Liver (tissue), 9 donors: ENCODE results near the gene PRDM12. TPM values are rescaled to one million over a fixed set of nuclear protein-coding genes. Genes with fewer than 3 reads are reported as not detected.

Experiments
- DNase-seq: peaks from one replicate; pipeline ENCODE4 v3.0.0-alpha.2; 2017; ENCODE audit warnings: low spot score
- H3K27ac ChIP-seq, 2 donors: one replicate each; pipeline ENCODE4 v1.7.0; 2013; ENCODE audit warnings: inconsistent platforms in 2 of 2, low read length in 2 of 2, control low read depth in 1 of 2, low read depth in 1 of 2, mild to moderate bottlenecking in 1 of 2
- H3K27me3 ChIP-seq, 4 donors: one replicate each; pipeline versions ENCODE4 v1.6.1 to v1.7.0; 2013; ENCODE audit warnings: low read length in 3 of 4, inconsistent platforms in 1 of 4, mild to moderate bottlenecking in 1 of 4, moderate library complexity in 1 of 4; ENCODE audit not compliant: control insufficient read depth in 4 of 4, insufficient read depth in 4 of 4
- H3K36me3 ChIP-seq, 4 donors: one replicate each; pipeline versions ENCODE4 v1.6.1 to v1.7.0; 2013; ENCODE audit warnings: low read length in 3 of 4, mild to moderate bottlenecking in 3 of 4, low read depth in 1 of 4, moderate library complexity in 1 of 4; ENCODE audit not compliant: control insufficient read depth in 4 of 4, insufficient read depth in 3 of 4
- H3K4me1 ChIP-seq, 4 donors: one replicate each; pipeline versions ENCODE4 v1.6.1 to v1.7.0; 2013; ENCODE audit warnings: low read length in 3 of 4, mild to moderate bottlenecking in 3 of 4, moderate library complexity in 1 of 4; ENCODE audit not compliant: control insufficient read depth in 4 of 4, insufficient read depth in 4 of 4
- H3K4me3 ChIP-seq, 3 donors: one replicate each; pipeline versions ENCODE4 v1.6.1 to v1.7.0; 2013; ENCODE audit warnings: low read length in 3 of 3, control low read depth in 1 of 3, low read depth in 1 of 3, mild to moderate bottlenecking in 1 of 3
- H3K9ac ChIP-seq, 2 donors: one replicate each; pipeline ENCODE4 v1.7.0; 2013; ENCODE audit warnings: low read length in 2 of 2, mild to moderate bottlenecking in 2 of 2, moderate library complexity in 2 of 2, control low read depth in 1 of 2, low read depth in 1 of 2
- H3K9me3 ChIP-seq, 4 donors: one replicate each; pipeline versions ENCODE4 v1.6.1 to v1.7.0; 2013; ENCODE audit warnings: low read length in 3 of 4; ENCODE audit not compliant: control insufficient read depth in 4 of 4
- EGR1 ChIP-seq, 2 donors: IDR thresholded peaks; 2 replicates each; pipeline ENCODE4 v1.6.1; 2016 to 2018; ENCODE audit warnings: antibody characterized with exemption in 2 of 2, low read depth in 2 of 2
- FOXA1 ChIP-seq: IDR thresholded peaks from 2 replicates; pipeline ENCODE4 v1.6.1; 2016; ENCODE audit warnings: antibody characterized with exemption
- FOXA2 ChIP-seq: IDR thresholded peaks from 2 replicates; pipeline ENCODE4 v1.6.1; 2016; ENCODE audit warnings: antibody characterized with exemption
- HNF4G ChIP-seq: IDR thresholded peaks from 2 replicates; pipeline ENCODE4 v1.6.1; 2016; ENCODE audit warnings: antibody characterized with exemption
- NR2F2 ChIP-seq: IDR thresholded peaks from 2 replicates; pipeline ENCODE4 v1.6.1; 2016; ENCODE audit warnings: antibody characterized with exemption
- RAD21 ChIP-seq, 2 donors: IDR thresholded peaks; 2 replicates each; pipeline ENCODE4 v1.6.1; 2016; ENCODE audit warnings: antibody characterized with exemption in 2 of 2, mild to moderate bottlenecking in 2 of 2
- RXRA ChIP-seq, 2 donors: IDR thresholded peaks; 2 replicates each; pipeline ENCODE4 v1.6.1; 2017 to 2018; ENCODE audit warnings: antibody characterized with exemption in 2 of 2, mild to moderate bottlenecking in 1 of 2
- SP1 ChIP-seq: IDR thresholded peaks from 2 replicates; pipeline ENCODE4 v1.6.1; 2018; ENCODE audit warnings: antibody characterized with exemption, mild to moderate bottlenecking
- YY1 ChIP-seq: IDR thresholded peaks from 2 replicates; pipeline ENCODE4 v1.6.1; 2016; ENCODE audit warnings: antibody characterized with exemption, mild to moderate bottlenecking
- WGBS: extraction: QIAGEN DNeasy Blood & Tissue Kit; methylation state at CpG from one replicate; pipeline ENCODE4 v1.1.7; 2013; 5-methylcytosine and 5-hydroxymethylcytosine counted together
- polyA plus RNA-seq, 2 donors: library from polyadenylated mRNA; stranded (reverse) in 1 of 2; unstranded in 1 of 2; fragments of 200-250 nt in 1 of 2; fragments of >200 nt in 1 of 2; fragmentation: Nextera tagmentation in 1 of 2; extraction: Ambion mirVana in 1 of 2; gene quantifications; one replicate each; pipeline versions ENCODE4 v1.2.1 to v1.2.3, GENCODE V29; 2013 to 2015
- total RNA-seq, 2 donors: library from RNA; depleted of rRNA; stranded (reverse); fragments of >200 nt; gene quantifications; one replicate each; pipeline ENCODE4 v1.2.3, GENCODE V29; 2014
- TF ChIP-seq, protein P1 (sequence below): IDR thresholded peaks from 2 replicates; pipeline ENCODE4 v1.6.1; 2016; ENCODE audit warnings: antibody characterized with exemption
- TF ChIP-seq, protein P2 (sequence below): fragments of 150-350 bp; IDR thresholded peaks from 2 replicates; pipeline ENCODE4 v1.5.1; 2017; ENCODE audit warnings: improper control_type of control experiment, low read depth, low read length; ENCODE audit not compliant: missing input control
- TF ChIP-seq, protein P3 (sequence below): IDR thresholded peaks from 2 replicates; pipeline ENCODE4 v1.6.1; 2016; ENCODE audit warnings: antibody characterized with exemption
- donor health status: healthy.
- donor health status: healthy.
- donor health status: healthy.
- donor health status: healthy.
- donor health status: healthy.

Gene PRDM12
- total and polyA plus RNA-seq, 4 donors = 0.02 TPM; not detected in 3

DNA sequence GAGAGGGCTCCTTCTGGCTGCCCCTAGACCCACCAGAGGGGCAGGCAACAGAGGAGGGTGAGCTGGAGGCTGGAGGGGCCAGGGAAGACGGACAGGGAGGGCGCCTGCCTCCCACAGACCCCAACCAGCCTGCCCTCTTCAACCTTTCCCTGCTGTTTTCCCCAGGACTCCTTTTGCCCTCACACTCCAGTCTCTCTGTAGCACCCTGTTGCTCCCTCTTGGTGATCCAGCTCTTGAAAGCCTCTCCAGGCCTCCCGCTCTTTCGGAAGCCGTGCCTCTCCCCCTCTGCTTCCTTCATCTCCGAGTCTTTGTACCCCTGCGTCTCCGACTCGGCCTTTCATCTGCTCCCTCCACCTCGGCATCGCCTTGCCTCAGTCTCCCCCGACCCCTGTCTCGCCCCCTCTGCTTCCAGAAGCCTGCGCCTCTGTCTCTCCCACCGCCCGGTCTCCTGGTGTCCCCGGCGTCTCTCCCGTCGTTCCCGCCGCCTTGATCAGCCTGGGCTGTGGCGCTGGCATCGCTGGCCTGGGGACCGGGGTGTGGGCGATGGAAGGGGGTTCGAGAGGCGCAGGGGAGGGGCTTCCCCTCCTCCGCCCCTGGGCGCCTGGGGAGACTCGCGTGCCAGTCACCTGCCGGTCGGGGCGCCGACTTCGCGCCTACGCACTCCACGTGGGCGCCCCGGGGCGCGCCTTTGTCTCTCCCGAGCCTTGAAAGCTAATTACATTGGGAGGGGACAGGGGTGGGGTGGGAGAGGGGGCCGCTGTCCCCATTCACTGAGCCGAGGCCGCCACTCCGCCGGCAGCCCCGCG, 5.3 kb upstream of the PRDM12 start:
- Histone ChIP-seq H3K36me3 (no peaks in the 10 kb centered on the region), H3K9ac (no peak overlapping the region), H3K4me3 (no peak overlapping the region), H3K9me3 (no peaks in the 10 kb centered on the region), H3K27me3 (peaks cover 3 to 25% (median 12%) of the 10 kb centered on the region in 4 donors), H3K4me1 (peaks cover 14 to 38% (median 19%) of the 10 kb centered on the region in 4 donors), H3K27ac (no peak overlapping the region)
- DNase-seq = peak; percentile 28
- 24% methylated on average over 52 of the region's 52 CpGs for WGBS
- TF ChIP-seq, protein P1, sequence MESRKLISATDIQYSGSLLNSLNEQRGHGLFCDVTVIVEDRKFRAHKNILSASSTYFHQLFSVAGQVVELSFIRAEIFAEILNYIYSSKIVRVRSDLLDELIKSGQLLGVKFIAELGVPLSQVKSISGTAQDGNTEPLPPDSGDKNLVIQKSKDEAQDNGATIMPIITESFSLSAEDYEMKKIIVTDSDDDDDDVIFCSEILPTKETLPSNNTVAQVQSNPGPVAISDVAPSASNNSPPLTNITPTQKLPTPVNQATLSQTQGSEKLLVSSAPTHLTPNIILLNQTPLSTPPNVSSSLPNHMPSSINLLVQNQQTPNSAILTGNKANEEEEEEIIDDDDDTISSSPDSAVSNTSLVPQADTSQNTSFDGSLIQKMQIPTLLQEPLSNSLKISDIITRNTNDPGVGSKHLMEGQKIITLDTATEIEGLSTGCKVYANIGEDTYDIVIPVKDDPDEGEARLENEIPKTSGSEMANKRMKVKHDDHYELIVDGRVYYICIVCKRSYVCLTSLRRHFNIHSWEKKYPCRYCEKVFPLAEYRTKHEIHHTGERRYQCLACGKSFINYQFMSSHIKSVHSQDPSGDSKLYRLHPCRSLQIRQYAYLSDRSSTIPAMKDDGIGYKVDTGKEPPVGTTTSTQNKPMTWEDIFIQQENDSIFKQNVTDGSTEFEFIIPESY = no peak
- TF ChIP-seq, protein P2, sequence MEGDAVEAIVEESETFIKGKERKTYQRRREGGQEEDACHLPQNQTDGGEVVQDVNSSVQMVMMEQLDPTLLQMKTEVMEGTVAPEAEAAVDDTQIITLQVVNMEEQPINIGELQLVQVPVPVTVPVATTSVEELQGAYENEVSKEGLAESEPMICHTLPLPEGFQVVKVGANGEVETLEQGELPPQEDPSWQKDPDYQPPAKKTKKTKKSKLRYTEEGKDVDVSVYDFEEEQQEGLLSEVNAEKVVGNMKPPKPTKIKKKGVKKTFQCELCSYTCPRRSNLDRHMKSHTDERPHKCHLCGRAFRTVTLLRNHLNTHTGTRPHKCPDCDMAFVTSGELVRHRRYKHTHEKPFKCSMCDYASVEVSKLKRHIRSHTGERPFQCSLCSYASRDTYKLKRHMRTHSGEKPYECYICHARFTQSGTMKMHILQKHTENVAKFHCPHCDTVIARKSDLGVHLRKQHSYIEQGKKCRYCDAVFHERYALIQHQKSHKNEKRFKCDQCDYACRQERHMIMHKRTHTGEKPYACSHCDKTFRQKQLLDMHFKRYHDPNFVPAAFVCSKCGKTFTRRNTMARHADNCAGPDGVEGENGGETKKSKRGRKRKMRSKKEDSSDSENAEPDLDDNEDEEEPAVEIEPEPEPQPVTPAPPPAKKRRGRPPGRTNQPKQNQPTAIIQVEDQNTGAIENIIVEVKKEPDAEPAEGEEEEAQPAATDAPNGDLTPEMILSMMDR = no peak
- TF ChIP-seq EGR1 (IDR thresholded peaks at IDR 0.05; ENCODE audit: low read depth in 2 of 2) (no peak), RXRA (IDR thresholded peaks at IDR 0.05) (no peak), RAD21 (IDR thresholded peaks at IDR 0.05) (no peak), YY1 (no peak), HNF4G (no peak), FOXA2 (no peak), FOXA1 (no peak)

DNA sequence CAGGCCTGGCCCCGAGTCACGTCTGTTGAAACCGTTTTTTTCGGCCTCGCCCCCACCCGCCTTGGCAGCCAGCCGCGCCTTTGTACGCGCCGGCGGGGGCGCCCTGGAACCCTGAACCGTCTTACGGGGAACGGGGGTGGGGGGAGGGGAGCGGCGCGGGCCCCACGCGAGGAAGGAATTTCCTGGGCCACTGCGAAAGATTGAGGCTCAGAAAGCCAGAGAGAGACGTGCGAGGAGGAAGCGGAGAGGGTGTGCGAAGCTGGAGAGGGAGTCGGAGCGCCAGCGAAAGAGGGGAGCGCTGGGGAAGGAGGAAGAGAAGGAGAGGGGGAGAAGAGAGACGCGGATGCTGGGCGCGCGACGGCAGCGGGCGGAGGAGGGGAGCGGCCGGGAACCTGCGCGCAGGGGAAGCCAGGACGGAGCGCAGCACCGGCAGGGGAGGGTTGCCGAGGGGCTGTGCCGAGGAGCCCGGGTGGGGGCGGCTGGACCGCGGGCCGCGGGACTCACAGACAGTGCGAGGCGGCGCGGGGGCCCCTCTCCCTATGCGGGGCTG, 4.6 kb upstream of the PRDM12 start:
- peak overlapping the region in 1 of 3 donors; percentile 52 for H3K4me3 ChIP-seq

DNA sequence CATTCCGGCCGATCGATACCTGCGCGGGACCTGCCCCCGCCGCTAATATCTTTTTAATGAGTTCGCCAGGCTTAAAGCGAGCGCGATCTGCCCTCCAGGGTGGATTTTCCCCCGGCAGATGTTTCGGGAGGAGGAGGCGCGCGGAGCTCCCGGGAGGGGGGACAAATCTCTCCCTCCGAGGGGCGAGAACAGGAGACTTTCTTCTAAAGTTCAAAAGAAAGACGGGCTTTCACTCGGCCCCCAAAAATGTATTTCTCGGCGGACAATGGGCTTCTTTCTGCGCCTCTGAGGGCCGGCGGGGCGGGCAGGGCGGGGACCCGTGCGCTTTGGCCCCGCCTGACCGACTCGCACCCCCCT, 4.1 kb upstream of the PRDM12 start:
- Histone ChIP-seq H3K4me1 (peaks cover 14 to 42% (median 22%) of the 10 kb centered on the region in 4 donors), H3K27me3 (peaks cover 3 to 25% (median 12%) of the 10 kb centered on the region in 4 donors), H3K27ac (no peak overlapping the region), H3K36me3 (no peaks in the 10 kb centered on the region), H3K4me3 (peak overlapping the region in 1 of 3 donors; percentile 52), H3K9ac (no peak overlapping the region), H3K9me3 (no peaks in the 10 kb centered on the region)
- 3% methylated on average over 33 of the region's 33 CpGs for WGBS
- DNase-seq = no peak
- TF ChIP-seq, protein P3, sequence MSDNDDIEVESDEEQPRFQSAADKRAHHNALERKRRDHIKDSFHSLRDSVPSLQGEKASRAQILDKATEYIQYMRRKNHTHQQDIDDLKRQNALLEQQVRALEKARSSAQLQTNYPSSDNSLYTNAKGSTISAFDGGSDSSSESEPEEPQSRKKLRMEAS = no peak
- TF ChIP-seq EGR1 (IDR thresholded peaks at IDR 0.05; ENCODE audit: low read depth in 2 of 2) = no peak

More for the DNA sequence above, 4.6 kb upstream of the PRDM12 start:
- no peak overlapping the region for H3K27ac ChIP-seq
- 3% methylated on average over 58 of the region's 58 CpGs for WGBS
- H3K27me3 ChIP-seq = peaks cover 3 to 25% (median 12%) of the 10 kb centered on the region in 4 donors
- H3K9me3 ChIP-seq = no peaks in the 10 kb centered on the region
- TF ChIP-seq NR2F2 (no peak), HNF4G (no peak), EGR1 (IDR thresholded peaks at IDR 0.05; ENCODE audit: low read depth in 2 of 2) (no peak), SP1 (no peak), RXRA (IDR thresholded peaks at IDR 0.05) (no peak)
- peaks cover 14 to 40% (median 22%) of the 10 kb centered on the region in 4 donors for H3K4me1 ChIP-seq
- H3K9ac ChIP-seq = no peak overlapping the region
- DNase-seq = no peak
- H3K36me3 ChIP-seq = no peaks in the 10 kb centered on the region
